Right renal cortex interstitium (tissue), 3 donors: ENCODE results near the gene GHRHR. TPM values are rescaled to one million over a fixed set of nuclear protein-coding genes. Genes with fewer than 3 reads are reported as not detected.

Source experiments
- DNase-seq, 3 donors: peaks; one replicate each; pipeline ENCODE4 v3.0.0-alpha.2; 2013; ENCODE audit warnings: low read depth in 3 of 3, low spot score in 2 of 3
- polyA plus RNA-seq, 3 donors: library from polyadenylated mRNA; unstranded; fragments of 120-200 nt; gene quantifications; one replicate each; pipeline ENCODE4 v1.2.1, GENCODE V29; 2013; ENCODE audit not compliant: insufficient read length in 3 of 3

Gene GHRHR
- polyA plus RNA-seq, 3 donors = 0.19 to 0.69 (median 0.34) TPM

- DNase-seq = no peak
These were observed 36.5 kb downstream of the GHRHR start for GRCh38 chr7:31000161-31000693.

DNA sequence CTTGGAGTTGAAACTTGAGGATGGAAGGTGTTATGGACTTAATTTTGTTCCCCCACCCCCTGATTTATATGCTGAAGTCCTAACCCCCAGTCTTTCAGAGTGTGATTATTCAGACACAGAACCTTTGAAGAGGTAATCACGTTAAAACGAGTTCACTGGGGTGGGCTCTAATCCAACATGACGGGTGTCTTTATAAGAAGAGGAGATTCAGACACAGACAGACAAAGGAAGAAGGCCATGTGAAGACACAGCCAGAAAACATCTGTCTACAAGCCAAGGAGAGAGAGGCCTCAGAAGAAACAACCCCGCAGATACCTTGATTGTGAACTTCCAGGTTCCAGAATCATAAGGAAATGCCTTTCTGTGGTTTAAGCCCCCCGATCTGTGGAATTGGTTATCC is 37.0 kb downstream of the GHRHR start:
- DNase-seq = no peak

DNA sequence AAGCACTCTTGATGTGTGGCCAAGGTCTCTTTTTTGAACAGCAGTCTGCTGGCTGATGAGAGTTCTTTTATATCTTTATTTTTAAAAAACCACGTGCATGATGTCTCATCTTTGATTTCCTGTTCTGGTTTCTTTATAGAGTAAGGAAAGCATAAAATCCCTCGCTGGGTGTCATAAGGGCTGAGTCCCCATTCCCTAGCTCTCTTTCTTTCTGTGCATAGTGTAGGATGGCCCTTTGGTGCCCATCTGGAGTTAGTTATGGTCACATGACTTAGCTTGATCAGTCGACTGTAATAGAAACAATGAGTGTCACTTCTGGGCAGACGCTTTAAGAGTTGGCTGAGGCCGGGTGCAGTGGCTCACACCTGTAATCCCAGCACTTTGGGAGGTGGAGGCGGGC is 38.5 kb downstream of the GHRHR start:
- no peak for DNase-seq

DNA sequence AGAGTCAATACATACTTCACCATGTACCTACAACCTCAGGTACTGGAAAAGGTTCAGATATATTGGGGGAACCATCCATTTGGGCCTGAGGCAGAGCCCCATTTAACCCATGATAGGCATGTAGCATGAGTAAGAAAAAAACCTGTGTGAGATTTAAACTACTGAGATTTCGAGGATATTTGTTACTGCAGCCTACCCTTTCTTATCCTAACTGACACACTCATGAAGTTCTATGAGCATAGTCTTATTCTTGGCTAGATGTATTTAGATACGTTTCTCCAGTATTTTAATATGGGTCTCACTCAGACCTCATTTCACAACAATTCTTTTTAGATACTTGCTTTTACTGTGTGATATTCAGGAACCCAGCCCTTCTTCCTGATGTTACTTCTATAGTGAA is 39.3 kb downstream of the GHRHR start:
- no peak for DNase-seq

DNA sequence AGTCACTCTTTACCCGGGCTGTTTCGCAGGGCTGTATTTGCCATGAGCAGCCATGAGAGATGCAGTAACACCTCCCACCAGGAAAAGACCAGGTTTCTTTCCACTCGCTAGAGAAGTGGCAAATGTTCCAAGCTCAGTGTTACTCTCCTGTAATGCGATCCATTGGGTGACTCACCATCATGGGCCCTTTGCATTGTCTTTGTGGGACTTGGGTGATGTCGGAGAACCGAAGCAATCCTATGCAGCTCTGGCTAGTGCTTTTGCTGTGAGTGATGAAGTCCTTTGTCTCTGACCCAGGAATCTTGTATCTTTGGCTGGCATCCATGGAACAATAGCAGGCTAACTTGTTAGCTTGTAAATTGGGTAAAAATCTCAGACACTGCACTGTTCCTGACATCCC is 40.0 kb downstream of the GHRHR start:
- no peak for DNase-seq

- DNase-seq = no peak
These were observed 40.6 kb downstream of the GHRHR start for GRCh38 chr7:31004393-31004792.

GRCh38 chr7:31006857-31007256 is 43.1 kb downstream of the GHRHR start:
- DNase-seq = no peak

DNA sequence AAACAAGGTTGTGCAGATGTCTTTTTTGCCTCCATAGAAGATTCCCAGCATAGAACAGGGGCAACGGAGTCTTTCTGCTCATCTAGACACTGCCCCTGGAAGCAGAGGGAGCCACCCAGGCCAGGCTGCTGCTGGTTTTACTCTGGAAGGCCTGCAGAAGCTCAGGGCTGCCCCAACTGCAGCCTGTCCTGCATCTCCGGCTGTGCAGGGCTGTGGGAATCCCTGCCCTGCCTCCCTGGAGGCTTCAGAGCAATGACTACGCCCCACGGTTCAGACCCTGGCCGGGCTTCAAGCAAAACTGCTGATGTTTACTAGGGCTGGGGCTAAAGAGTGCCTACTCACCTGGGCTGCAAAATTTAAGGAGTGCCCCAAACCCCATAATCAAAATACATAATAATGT is 43.9 kb downstream of the GHRHR start:
- DNase-seq = no peak

- no peak for DNase-seq
These were observed 51.1 kb downstream of the GHRHR start for GRCh38 chr7:31014826-31015225.

- DNase-seq = no peak
These were observed 53.4 kb downstream of the GHRHR start for GRCh38 chr7:31017032-31017675.

- DNase-seq = no peak
These were observed 54.0 kb downstream of the GHRHR start for GRCh38 chr7:31017721-31018120.

DNA sequence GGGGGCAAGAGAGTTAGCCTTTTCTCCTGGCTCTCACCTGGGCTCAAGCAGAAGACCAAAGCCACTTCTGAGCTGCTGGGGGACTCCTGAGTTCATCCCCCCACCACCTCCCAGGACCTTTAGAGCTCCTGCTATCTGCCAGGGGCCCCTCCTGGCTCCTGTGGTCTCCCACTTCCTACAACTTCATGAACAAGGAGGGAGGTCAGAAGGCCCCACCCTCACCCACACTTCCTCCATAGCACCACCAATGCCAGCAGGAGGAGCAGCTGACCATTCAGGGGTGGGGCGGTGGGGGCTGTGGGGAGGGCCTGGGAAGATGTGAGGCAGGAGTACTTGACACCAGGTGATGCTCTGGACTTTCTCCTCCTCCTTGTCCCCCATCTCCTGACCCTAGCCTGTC is 55.8 kb downstream of the GHRHR start:
- DNase-seq = no peak

DNA sequence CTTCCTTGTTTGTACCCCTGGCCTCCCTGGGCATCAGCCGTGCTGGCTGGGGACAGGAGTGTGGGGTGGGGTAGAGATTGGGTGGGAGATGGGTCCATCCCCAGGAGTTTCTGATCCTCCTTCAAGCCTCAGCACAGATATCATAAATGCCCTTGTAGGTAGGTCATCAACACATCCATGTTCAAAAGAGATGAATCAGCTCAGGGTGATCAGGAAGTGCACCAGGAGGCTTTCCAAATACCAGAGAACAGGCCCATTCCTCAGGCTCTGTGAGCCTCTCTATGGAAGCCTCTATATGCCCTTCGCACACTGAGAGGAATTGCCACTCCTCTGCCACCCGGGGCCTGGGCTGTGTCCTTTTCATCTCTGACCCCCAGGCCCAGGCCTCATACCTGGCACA is 56.4 kb downstream of the GHRHR start:
- DNase-seq = no peak

DNA sequence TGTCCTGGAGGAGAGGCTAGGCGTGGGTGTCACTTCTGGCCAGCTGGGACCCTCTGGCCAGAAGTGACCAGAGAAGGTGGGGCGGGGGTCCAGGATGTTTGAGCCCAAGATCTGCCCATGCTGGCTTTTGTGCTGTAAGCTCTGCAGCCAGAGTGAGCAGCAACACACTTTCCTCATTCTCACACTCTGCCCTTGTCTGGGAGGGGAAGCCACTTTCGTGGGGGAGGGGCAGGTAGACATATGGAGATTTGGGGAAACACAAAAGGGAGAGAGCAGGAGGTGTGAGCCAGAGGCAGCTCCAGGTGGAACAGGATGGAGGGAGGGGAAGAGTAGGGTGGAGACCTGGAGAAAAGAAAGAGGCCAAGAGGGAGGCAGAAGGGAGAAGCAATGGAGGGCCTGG is 56.9 kb downstream of the GHRHR start:
- no peak for DNase-seq

- DNase-seq = no peak
These were observed 58.4 kb downstream of the GHRHR start for GRCh38 chr7:31022117-31022516.

DNA sequence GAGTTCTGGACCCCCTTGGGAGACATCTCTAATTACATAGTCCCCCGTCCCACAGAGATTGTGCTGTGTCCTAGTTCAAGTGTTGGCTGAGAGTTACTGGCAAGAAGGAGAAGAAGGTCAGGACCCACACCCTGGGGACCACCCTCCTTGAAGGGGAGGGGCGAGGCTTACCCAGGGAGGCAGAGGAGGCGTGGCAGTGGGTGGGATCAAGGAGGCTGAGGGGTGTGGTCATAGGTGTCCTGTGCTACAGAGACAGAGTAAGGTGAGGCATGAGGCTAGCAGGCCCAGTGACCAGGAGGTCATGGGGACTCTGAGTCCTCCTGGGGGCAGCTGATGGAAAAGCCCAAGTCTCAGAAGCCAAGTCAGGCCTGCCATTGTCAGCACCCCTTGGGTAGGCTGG is 59.0 kb downstream of the GHRHR start:
- no peak for DNase-seq

- DNase-seq = no peak
These were observed 60.1 kb downstream of the GHRHR start for GRCh38 chr7:31023877-31024276.

- DNase-seq = peak; percentile 65 to 82 (median 65)
These were observed 63.6 kb downstream of the GHRHR start for GRCh38 chr7:31027161-31027965.

GRCh38 chr7:31028006-31028405 is 64.3 kb downstream of the GHRHR start:
- no peak for DNase-seq

GRCh38 chr7:31028417-31028992 is 64.8 kb downstream of the GHRHR start:
- DNase-seq = no peak
